ENCODE measurements around the gene PACRG. TPM values are rescaled to one million over a fixed set of nuclear protein-coding genes. Genes with fewer than 3 reads are reported as not detected.

The PACRG gene
- total and polyA plus RNA-seq, 2 of the 8 experiments (the other 6 are each of a cell fraction or from before 2014, with no cell fraction given), result 0.44 to 0.54 TPM

GRCh38 chr6:163021054-163021453 lies 293.3 kb downstream of the PACRG start:
- H3K4me2 ChIP-seq (ENCODE audit: insufficient read depth in 1 of 2, low read depth in 2 of 2, low read length in 2 of 2), result no peak overlapping the region
- H3K18ac ChIP-seq (ENCODE audit: extremely low read depth, low read length), result no peak overlapping the region
- ChIA-PET POLR2A (ENCODE audit: partially characterized antibody) (no interaction called here), CTCF (ENCODE audit: partially characterized antibody) (no interaction called here)
- H3K79me1 ChIP-seq (ENCODE audit: low read depth, low read length), result no peaks in the 10 kb centered on the region
- H3K23me2 ChIP-seq (ENCODE audit: low read depth, low read length), result no peaks in the 10 kb centered on the region
- H3K9ac ChIP-seq (replicated peaks in 1 of 4; ENCODE audit: extremely low read depth in 1 of 4, low read depth in 3 of 4, low read length in 3 of 4), result no peak overlapping the region
- H3K23ac ChIP-seq (ENCODE audit: insufficient read length), result no peak overlapping the region
- H3K9me3 ChIP-seq (ENCODE audit: insufficient read depth in 2 of 2, low read depth in 1 of 2, low read length in 1 of 2), result peaks cover 2 to 7% of the 10 kb centered on the region in 2 experiments; a peak in 1 of 4 replicates
- no peaks in the 10 kb centered on the region for H3K79me2 ChIP-seq (ENCODE audit: control insufficient read depth in 1 of 2, insufficient read depth in 2 of 2, low read length in 2 of 2)
- TF ChIP-seq TEAD4 (IDR thresholded peaks at IDR 0.05; ENCODE audit: low read depth, low read length), result no peak
- TF ChIP-seq SIN3A (conservative IDR thresholded peaks at IDR 0.05 in 1 of 2, IDR thresholded peaks at IDR 0.05 in 1 of 2; ENCODE audit: low read depth in 1 of 2, low read length in 2 of 2), result no peak
- no peak for TF ChIP-seq POLR2A (IDR thresholded peaks at IDR 0.05; ENCODE audit: control extremely low read depth in 1 of 2, low read depth in 2 of 2, low read length in 2 of 2)
- no peak for TF ChIP-seq EP300 (IDR thresholded peaks at IDR 0.05; ENCODE audit: borderline replicate concordance in 1 of 2, low read depth in 2 of 2, low read length in 2 of 2)
- TF ChIP-seq ASH2L (IDR thresholded peaks at IDR 0.05; ENCODE audit: low read length), result no peak
- no peak for TF ChIP-seq ZNF274 (IDR thresholded peaks at IDR 0.05; ENCODE audit: borderline replicate concordance, extremely low read depth, low read length)
- no peak for TF ChIP-seq E2F6 (IDR thresholded peaks at IDR 0.05)
- TF ChIP-seq RBBP5 (IDR thresholded peaks at IDR 0.05; ENCODE audit: borderline replicate concordance, low read depth, low read length), result no peak
- no peak for TF ChIP-seq SUZ12 (IDR thresholded peaks at IDR 0.05; ENCODE audit: low read length)
- no peak overlapping the region for H3K27ac ChIP-seq (ENCODE audit: low read depth, low read length)
- no peaks in the 10 kb centered on the region for H4K20me1 ChIP-seq (replicated peaks in 1 of 2; ENCODE audit: control insufficient read depth in 1 of 2, insufficient read depth in 2 of 2, low read length in 2 of 2)
- H2BK120ac ChIP-seq (replicated peaks; ENCODE audit: low read depth, low read length), result no peak overlapping the region
- no peak overlapping the region for H4K5ac ChIP-seq (ENCODE audit: insufficient read length, low read depth, low read length)
- H4K8ac ChIP-seq (ENCODE audit: extremely low read depth, insufficient read depth, low read length), result no peak overlapping the region
- DNase-seq (ENCODE audit: low read depth in 1 of 2, low spot score in 2 of 2) (no peak), FAIRE-seq (no peak)
- H2AK5ac ChIP-seq (ENCODE audit: low read depth, low read length), result no peak overlapping the region
- H2BK5ac ChIP-seq (ENCODE audit: low read depth, low read length), result no peak overlapping the region
- no peaks in the 10 kb centered on the region for H3K27me3 ChIP-seq (replicated peaks in 1 of 4; ENCODE audit: control insufficient read depth in 3 of 4, extremely low read depth in 1 of 4, insufficient read depth in 3 of 4, low read length in 3 of 4)
- no peaks in the 10 kb centered on the region for H3K36me3 ChIP-seq (ENCODE audit: control insufficient read depth in 2 of 4, insufficient read depth in 4 of 4, low read length in 3 of 4)
- H3K4me3 ChIP-seq (ENCODE audit: extremely low read depth in 1 of 4, insufficient read depth in 2 of 4, low read depth in 3 of 4, low read length in 4 of 4), result no peak overlapping the region
- H3K14ac ChIP-seq (ENCODE audit: insufficient read length), result no peak overlapping the region
- H2AFZ ChIP-seq (ENCODE audit: low read length), result no peak overlapping the region
- no peaks in the 10 kb centered on the region for H3K4me1 ChIP-seq (replicated peaks in 1 of 4; ENCODE audit: control insufficient read depth in 3 of 4, insufficient read depth in 4 of 4, low read length in 3 of 4)
- H2BK20ac ChIP-seq (ENCODE audit: low read length), result no peak overlapping the region
- no peak overlapping the region for H2BK12ac ChIP-seq (ENCODE audit: low read depth, low read length)
- H2BK15ac ChIP-seq (ENCODE audit: low read length), result no peak overlapping the region
- H4K91ac ChIP-seq (replicated peaks; ENCODE audit: insufficient read length, low read length), result no peak overlapping the region
- H3K56ac ChIP-seq (replicated peaks; ENCODE audit: insufficient read length, low read depth, low read length), result no peak overlapping the region
- 90% methylated on average over 5 of the region's 5 CpGs; no CpG with 5 or more reads in 1 of the 2 experiments for WGBS, 2 experiments (ENCODE audit: extremely low coverage in 1 of 2, insufficient coverage in 1 of 2, insufficient read length in 1 of 2, insufficient replicate concordance in 2 of 2, low coverage in 1 of 2, low lambda C conversion rate in 2 of 2, missing lambda C conversion rate in 1 of 2)
- H3K4ac ChIP-seq (replicated peaks; ENCODE audit: insufficient read length, low read depth, low read length), result no peak overlapping the region
